Karpas-422 (cell line): Measurements from ENCODE around the gene NOS1AP. TPM values are rescaled to one million over a fixed set of nuclear protein-coding genes. Genes with fewer than 3 reads are reported as not detected.

Experiments used
- DNase-seq: peaks from one replicate; pipeline ENCODE4 v3.0.0-alpha.2; 2015
- H2AFZ ChIP-seq: fragments of 200-600 bp; sonication (generic); 2 replicates; pipeline ENCODE4 v1.6.1; 2014; ENCODE audit warnings: antibody characterized with exemption, low read length, mixed read lengths
- H3K27ac ChIP-seq: fragments of 200-600 bp; sonication (generic); 2 replicates; pipeline ENCODE4 v1.5.1; 2014; ENCODE audit warnings: mild to moderate bottlenecking, low read length, moderate library complexity
- H3K27me3 ChIP-seq: fragments of 200-600 bp; sonication (generic); 2 replicates; pipeline ENCODE4 v1.6.1; 2014; ENCODE audit warnings: low read length, mixed read lengths
- H3K36me3 ChIP-seq: fragments of 200-600 bp; sonication (generic); 2 replicates; pipeline ENCODE4 v1.6.1; 2014; ENCODE audit warnings: low read length, mixed read lengths; ENCODE audit not compliant: insufficient read depth
- H3K4me1 ChIP-seq: fragments of 200-600 bp; sonication (generic); 2 replicates; pipeline ENCODE4 v1.6.1; 2014; ENCODE audit warnings: mild to moderate bottlenecking, low read length, mixed read lengths
- H3K4me2 ChIP-seq: fragments of 200-600 bp; sonication (generic); 2 replicates; pipeline ENCODE4 v1.6.1; 2014; ENCODE audit warnings: low read length, low read depth, mild to moderate bottlenecking; ENCODE audit not compliant: poor library complexity, severe bottlenecking
- H3K4me3 ChIP-seq: fragments of 200-600 bp; sonication (generic); 2 replicates; pipeline ENCODE4 v1.5.1; 2014; ENCODE audit warnings: mild to moderate bottlenecking, antibody characterized with exemption, low read length, mixed read lengths
- H3K79me2 ChIP-seq: fragments of 200-600 bp; sonication (generic); 2 replicates; pipeline ENCODE4 v1.6.1; 2014; ENCODE audit warnings: mild to moderate bottlenecking, low read length, mixed read lengths
- H3K9ac ChIP-seq: fragments of 200-600 bp; sonication (generic); 2 replicates; pipeline ENCODE4 v1.6.0; 2014; ENCODE audit warnings: low read length
- H3K9me2 ChIP-seq: fragments of 200-600 bp; sonication (generic), shearing (Covaris generic); replicated peaks from 2 replicates; pipeline ENCODE4 v1.6.0; 2014; ENCODE audit warnings: mild to moderate bottlenecking, low read length, moderate library complexity; ENCODE audit not compliant: insufficient read depth
- H3K9me3 ChIP-seq: fragments of 300-700, 200-600 bp; sonication (generic); 2 replicates; pipeline ENCODE4 v1.6.1; 2014; ENCODE audit warnings: low read length, mixed read lengths
- H4K20me1 ChIP-seq: fragments of 200-600 bp; sonication (generic); 2 replicates; pipeline ENCODE4 v1.6.1; 2014; ENCODE audit warnings: mild to moderate bottlenecking, antibody characterized with exemption, low read length, low read depth; ENCODE audit not compliant: insufficient read depth
- total RNA-seq: library from RNA; depleted of rRNA; stranded (reverse); fragments of >200 nt; shearing (Covaris generic); gene quantifications from 2 replicates; pipeline ENCODE4 v1.2.3, GENCODE V29; 2014; ENCODE audit warnings: low replicate concordance

NOS1AP gene
- total RNA-seq, 1 experiment from 2014 or later = not detected

DNA sequence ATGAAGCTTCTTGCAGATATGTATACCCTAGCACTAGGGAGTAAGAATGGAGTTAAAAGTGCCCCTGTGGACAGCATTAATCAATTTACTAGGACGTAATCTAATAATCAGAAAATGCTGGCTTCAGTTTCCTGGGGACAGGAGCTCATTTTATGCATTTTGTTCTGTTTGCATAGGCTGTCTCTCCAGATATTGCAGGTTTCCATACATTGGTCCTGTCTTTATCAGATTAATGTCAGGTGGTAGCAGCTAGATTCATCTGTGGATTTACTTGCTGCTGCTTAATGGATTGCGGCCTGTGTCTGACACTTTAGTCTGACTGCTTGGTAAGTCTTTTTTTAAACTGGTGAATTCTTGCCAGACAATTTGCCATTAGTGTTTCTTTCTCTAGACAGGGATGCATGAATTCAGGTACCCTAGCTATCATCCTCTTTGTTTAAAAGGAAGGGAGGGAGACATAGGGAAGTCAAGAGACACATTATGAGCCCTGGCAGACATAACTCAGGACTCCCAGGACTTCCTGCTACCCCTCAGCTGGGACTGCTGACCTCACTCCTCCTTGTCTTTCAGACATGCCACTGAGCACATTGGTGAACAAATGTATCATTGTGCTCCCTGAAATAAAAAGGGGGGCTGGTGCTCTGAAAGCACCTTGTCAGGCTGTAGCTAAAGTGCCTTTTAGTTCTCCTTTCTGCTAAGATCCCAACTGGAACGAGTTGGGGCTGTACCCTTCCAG is 47.7 kb downstream of the NOS1AP start:
- Histone ChIP-seq H3K9me2 (no peaks in the 10 kb centered on the region), H3K4me2 (no peak overlapping the region), H3K27ac (no peak overlapping the region), H3K79me2 (no peaks in the 10 kb centered on the region), H3K9ac (no peak overlapping the region), H2AFZ (no peak overlapping the region), H3K9me3 (no peaks in the 10 kb centered on the region), H3K36me3 (no peaks in the 10 kb centered on the region), H3K27me3 (0 out of 2 replicates have a peak, but pooled peaks cover 2% of the 10 kb centered on the region), H3K4me1 (no peaks in the 10 kb centered on the region), H4K20me1 (no peaks in the 10 kb centered on the region), H3K4me3 (no peak overlapping the region)
- DNase-seq = no peak

DNA sequence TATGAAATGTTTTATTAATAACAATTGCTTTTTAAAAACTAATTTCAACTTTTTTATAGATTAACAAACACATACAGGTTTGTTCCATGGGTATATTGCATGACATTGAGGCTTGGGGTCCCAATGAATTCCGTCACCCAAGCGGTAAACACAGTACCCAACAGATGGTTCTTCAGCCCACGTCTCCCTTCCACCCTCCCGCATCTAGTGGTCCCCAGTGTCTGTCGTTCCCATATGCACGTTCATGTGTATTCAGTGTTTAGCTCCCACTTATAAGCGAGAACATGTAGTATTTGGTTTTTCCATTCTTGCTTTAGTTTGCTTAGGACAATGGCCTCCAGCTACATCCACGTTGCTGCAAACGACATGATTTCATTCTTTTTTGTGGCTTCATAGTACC is 48.6 kb downstream of the NOS1AP start:
- H3K4me1 ChIP-seq = no peaks in the 10 kb centered on the region

GRCh38 chr1:162128693-162129356 is 59.3 kb downstream of the NOS1AP start:
- no peaks in the 10 kb centered on the region for H4K20me1 ChIP-seq
- no peaks in the 10 kb centered on the region for H3K9me2 ChIP-seq
- DNase-seq = no peak
- no peaks in the 10 kb centered on the region for H3K36me3 ChIP-seq
- no peaks in the 10 kb centered on the region for H3K27me3 ChIP-seq
- H3K4me1 ChIP-seq = no peaks in the 10 kb centered on the region
- H3K9me3 ChIP-seq = no peaks in the 10 kb centered on the region
- no peak overlapping the region for H3K4me2 ChIP-seq
- no peak overlapping the region for H2AFZ ChIP-seq
- no peak overlapping the region for H3K27ac ChIP-seq
- no peaks in the 10 kb centered on the region for H3K79me2 ChIP-seq
- H3K4me3 ChIP-seq = no peak overlapping the region
- no peak overlapping the region for H3K9ac ChIP-seq

More for the DNA sequence above, 48.6 kb downstream of the NOS1AP start:
- H3K27ac ChIP-seq = no peak overlapping the region
- no peaks in the 10 kb centered on the region for H3K9me2 ChIP-seq
- no peak overlapping the region for H3K4me3 ChIP-seq
- H4K20me1 ChIP-seq = no peaks in the 10 kb centered on the region
- no peak for DNase-seq
- H3K9me3 ChIP-seq = no peaks in the 10 kb centered on the region
- H3K4me2 ChIP-seq = no peak overlapping the region
- no peak overlapping the region for H3K9ac ChIP-seq
- H3K79me2 ChIP-seq = no peaks in the 10 kb centered on the region
- no peak overlapping the region for H2AFZ ChIP-seq
- H3K27me3 ChIP-seq = 0 out of 2 replicates have a peak, but pooled peaks cover 2% of the 10 kb centered on the region
- no peaks in the 10 kb centered on the region for H3K36me3 ChIP-seq

DNA sequence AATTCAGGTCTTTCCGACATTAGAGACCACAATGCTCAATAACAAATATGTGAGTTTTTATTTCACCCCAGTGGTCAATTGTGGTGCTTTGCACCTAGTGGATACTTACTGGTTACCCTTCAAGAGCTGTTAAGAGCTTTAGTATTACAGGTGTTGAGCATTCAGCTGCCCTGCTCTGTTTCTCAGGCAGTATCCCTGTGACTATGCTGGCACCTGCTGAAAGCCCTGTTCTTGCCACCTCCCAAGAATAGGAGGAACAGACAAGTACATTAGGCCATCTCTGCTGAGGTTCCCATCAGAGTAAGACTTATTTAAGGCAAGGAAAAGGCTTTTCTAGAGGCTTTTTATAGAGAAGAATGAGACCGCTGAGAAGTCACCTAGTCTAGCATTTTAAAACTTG is 60.8 kb downstream of the NOS1AP start:
- H3K36me3 ChIP-seq = no peaks in the 10 kb centered on the region
- H3K79me2 ChIP-seq = no peaks in the 10 kb centered on the region
- no peaks in the 10 kb centered on the region for H3K4me1 ChIP-seq
- H3K4me2 ChIP-seq = no peak overlapping the region
- H3K9me3 ChIP-seq = no peaks in the 10 kb centered on the region
- no peak overlapping the region for H3K9ac ChIP-seq
- H2AFZ ChIP-seq = no peak overlapping the region
- no peak for DNase-seq
- H3K27ac ChIP-seq = no peak overlapping the region
- H4K20me1 ChIP-seq = no peaks in the 10 kb centered on the region
- H3K9me2 ChIP-seq = no peaks in the 10 kb centered on the region
- no peak overlapping the region for H3K4me3 ChIP-seq
- no peaks in the 10 kb centered on the region for H3K27me3 ChIP-seq

- no peak overlapping the region for H3K4me3 ChIP-seq
- no peak overlapping the region for H3K27ac ChIP-seq
- no peaks in the 10 kb centered on the region for H3K36me3 ChIP-seq
- H3K27me3 ChIP-seq = no peaks in the 10 kb centered on the region
- no peak overlapping the region for H3K4me2 ChIP-seq
- H3K9ac ChIP-seq = no peak overlapping the region
- H3K9me3 ChIP-seq = no peaks in the 10 kb centered on the region
- no peaks in the 10 kb centered on the region for H3K4me1 ChIP-seq
- H3K79me2 ChIP-seq = no peaks in the 10 kb centered on the region
- H4K20me1 ChIP-seq = no peaks in the 10 kb centered on the region
- DNase-seq = no peak
- H3K9me2 ChIP-seq = no peaks in the 10 kb centered on the region
- no peak overlapping the region for H2AFZ ChIP-seq
Measured at GRCh38 chr1:162131400-162132321, 62.2 kb downstream of the NOS1AP start.

GRCh38 chr1:162133566-162133965 is 64.1 kb downstream of the NOS1AP start:
- H3K27ac ChIP-seq = no peak overlapping the region
- no peak overlapping the region for H3K4me2 ChIP-seq
- H3K36me3 ChIP-seq = no peaks in the 10 kb centered on the region
- no peak overlapping the region for H2AFZ ChIP-seq
- DNase-seq = no peak
- H3K4me1 ChIP-seq = no peaks in the 10 kb centered on the region
- H3K9me3 ChIP-seq = no peaks in the 10 kb centered on the region
- no peaks in the 10 kb centered on the region; the same call in 1 of the 2 replicates for H3K27me3 ChIP-seq
- H4K20me1 ChIP-seq = no peaks in the 10 kb centered on the region
- no peak overlapping the region for H3K4me3 ChIP-seq
- no peak overlapping the region for H3K9ac ChIP-seq
- no peaks in the 10 kb centered on the region for H3K9me2 ChIP-seq
- H3K79me2 ChIP-seq = no peaks in the 10 kb centered on the region

- H3K36me3 ChIP-seq = no peaks in the 10 kb centered on the region
- H3K4me1 ChIP-seq = no peaks in the 10 kb centered on the region
- no peak overlapping the region for H3K27ac ChIP-seq
- no peaks in the 10 kb centered on the region; the same call in 1 of the 2 replicates for H3K27me3 ChIP-seq
- no peak for DNase-seq
- no peak overlapping the region for H3K4me2 ChIP-seq
- H3K9me2 ChIP-seq = no peaks in the 10 kb centered on the region
- H3K79me2 ChIP-seq = no peaks in the 10 kb centered on the region
- no peak overlapping the region for H3K4me3 ChIP-seq
- H3K9me3 ChIP-seq = no peaks in the 10 kb centered on the region
- no peak overlapping the region for H2AFZ ChIP-seq
- no peaks in the 10 kb centered on the region for H4K20me1 ChIP-seq
- H3K9ac ChIP-seq = no peak overlapping the region
Measured at GRCh38 chr1:162134646-162135045, 65.2 kb downstream of the NOS1AP start.

DNA sequence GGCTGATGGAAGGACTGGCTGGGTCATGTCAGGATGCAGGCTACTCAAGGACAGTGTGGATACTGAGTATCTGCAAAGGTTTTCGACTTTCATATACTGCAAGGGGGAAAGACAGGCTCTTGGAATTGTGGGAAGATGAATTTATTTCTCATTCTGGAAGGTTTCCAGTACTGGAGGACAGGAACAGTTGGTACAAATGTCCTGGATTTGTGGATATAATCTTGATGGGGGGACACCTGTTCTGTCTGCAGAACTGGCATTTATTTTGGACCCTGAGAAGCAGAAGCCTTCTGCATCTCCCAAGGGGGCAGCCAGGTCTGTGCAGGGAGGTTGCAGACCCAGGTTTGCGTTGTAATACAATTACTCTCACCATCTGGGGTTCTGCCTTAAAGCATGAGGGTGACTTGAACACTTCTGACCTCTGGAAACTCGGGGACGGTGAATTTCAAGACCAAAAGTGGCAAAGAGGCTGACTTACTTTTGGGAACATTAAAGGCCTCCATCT is 65.8 kb downstream of the NOS1AP start:
- no peaks in the 10 kb centered on the region for H4K20me1 ChIP-seq
- H3K79me2 ChIP-seq = no peaks in the 10 kb centered on the region

More for the DNA sequence above, 65.8 kb downstream of the NOS1AP start:
- H3K9ac ChIP-seq = no peak overlapping the region
- H3K9me2 ChIP-seq = no peaks in the 10 kb centered on the region
- H3K4me1 ChIP-seq = no peaks in the 10 kb centered on the region
- H3K4me2 ChIP-seq = no peak overlapping the region
- H3K9me3 ChIP-seq = no peaks in the 10 kb centered on the region
- H3K27ac ChIP-seq = no peak overlapping the region
- H3K4me3 ChIP-seq = no peak overlapping the region
- H2AFZ ChIP-seq = no peak overlapping the region
- no peaks in the 10 kb centered on the region for H3K36me3 ChIP-seq
- no peak for DNase-seq
- no peaks in the 10 kb centered on the region; the same call in 1 of the 2 replicates for H3K27me3 ChIP-seq
